Dedifferentiated amniotic fluid mesenchymal stem cell (primary cell): ENCODE results near the gene EHBP1.
"Not testable (repeated sequence)": the region's sequence is repeated elsewhere in the genome, so short reads cannot be mapped to it uniquely, and the experiment has no call there.

ENCODE experiments used
- DNase-seq: peaks from one replicate; pipeline ENCODE4 v3.0.0-alpha.2; 2016; ENCODE audit errors: extremely low spot score

The EHBP1 gene

DNA sequence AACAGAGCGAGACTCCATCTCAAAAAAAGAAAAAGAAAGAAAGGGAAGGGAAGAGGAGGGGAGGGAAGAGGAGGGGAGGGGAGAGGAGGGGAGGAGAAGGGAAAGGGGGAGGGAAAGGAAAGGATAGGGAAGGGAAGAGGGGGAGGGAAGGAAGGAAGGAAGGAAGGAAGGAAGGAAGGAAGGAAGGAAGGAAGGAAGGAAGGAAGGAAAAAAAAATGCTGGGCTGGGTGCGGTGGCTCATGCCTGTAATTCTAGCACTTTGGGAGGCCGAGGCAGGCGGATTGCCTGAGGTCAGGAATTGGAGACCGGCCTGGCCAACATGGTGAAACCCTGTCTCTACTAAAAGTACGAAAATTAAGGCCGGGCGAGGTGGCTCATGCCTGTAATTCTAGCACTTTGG, 314.2 kb downstream of the EHBP1 start:
- DNase-seq: not testable (repeated sequence)

DNA sequence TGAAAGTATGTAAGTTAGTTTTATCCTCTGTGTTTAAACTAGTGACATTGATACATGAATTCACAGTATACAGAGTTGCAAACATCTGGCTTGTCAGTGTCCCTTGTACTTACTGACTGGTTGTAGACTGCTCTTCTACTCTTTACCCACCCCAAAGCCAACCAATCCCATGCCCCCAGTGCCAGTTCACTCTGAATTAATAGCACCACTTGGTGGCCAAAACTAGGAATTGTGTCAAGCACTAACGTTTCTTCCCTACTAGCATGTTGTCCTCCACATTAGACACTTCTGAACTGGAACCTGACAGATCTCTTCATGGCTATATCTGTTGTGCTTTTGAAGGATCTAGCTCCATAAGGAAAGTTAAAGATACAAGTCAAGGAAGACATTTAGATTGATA, 317.9 kb downstream of the EHBP1 start:
- peak; percentile 17 for DNase-seq

DNA sequence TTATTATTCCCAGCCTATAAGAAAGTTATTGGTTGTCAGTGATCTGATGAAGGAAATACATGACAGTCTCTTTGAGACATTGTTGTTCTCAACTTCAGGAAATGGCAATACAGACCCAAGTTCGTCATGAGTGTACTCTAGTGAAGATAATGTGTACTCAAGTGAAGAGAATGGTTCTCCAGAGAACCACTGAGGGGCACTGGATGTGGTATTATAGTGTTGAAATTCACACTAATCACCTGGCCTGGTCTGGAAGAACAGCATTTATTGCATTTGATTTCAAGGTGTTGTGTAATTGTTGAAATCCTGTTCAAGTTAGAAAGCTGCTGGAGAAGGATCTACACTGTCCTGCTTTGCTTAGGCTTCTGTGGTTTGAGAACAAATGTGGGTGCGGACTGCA, 321.7 kb downstream of the EHBP1 start:
- no peak for DNase-seq

DNA sequence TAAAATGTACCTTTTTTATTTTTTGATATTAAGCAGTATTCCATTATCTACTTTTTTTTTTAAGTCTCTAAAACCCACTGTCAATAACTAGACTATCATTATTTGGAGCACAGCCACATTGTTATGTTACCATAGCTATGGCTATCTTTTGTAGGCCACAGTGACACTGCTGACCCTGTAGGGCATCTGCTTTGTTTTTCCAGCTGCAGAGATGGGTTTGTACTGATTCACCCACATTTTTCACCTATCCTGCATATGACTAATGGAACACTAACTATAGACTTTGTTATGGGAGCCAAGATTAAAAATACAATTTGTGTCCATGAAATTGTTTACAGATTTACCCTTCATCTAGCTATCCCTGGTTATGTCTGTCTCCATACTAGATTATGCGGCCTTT, 323.5 kb downstream of the EHBP1 start:
- no peak for DNase-seq

DNA sequence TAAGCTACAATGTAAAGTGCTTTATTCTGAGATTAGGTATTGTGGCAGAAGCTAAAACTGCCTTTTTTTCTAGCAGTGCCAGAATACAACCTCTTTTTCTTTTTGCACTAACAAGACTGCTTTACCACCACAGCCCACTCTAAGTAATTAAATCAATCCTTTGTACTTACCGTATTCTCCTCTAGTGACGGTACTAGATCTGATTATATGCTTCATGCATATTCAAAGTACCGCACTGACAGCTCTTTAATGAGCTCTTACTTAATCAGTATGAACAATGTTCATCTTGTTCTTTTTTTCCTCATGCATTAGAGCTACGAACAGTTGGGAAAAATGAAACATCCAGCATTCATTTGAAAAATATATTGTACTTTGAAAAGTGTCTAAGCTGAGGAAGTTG, 329.0 kb downstream of the EHBP1 start:
- no peak for DNase-seq

DNA sequence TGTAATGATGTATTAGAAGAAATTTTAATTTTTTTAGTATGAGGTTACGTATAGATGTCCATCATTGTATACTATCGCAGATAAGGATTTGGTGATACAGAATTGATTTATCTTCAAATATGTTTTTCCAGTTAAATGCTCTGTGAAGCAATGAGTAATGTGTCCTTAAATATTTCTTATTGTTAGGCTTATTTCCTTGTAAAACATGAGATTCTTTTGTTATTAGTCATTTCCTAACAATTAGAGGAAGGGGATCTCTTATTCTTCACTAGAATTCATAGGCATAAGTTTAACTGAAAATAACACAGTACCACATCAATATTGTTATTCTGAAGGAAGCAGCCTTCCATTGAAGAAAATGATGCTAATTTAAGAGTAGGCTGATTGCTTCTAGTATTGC, 329.7 kb downstream of the EHBP1 start:
- no peak for DNase-seq

DNA sequence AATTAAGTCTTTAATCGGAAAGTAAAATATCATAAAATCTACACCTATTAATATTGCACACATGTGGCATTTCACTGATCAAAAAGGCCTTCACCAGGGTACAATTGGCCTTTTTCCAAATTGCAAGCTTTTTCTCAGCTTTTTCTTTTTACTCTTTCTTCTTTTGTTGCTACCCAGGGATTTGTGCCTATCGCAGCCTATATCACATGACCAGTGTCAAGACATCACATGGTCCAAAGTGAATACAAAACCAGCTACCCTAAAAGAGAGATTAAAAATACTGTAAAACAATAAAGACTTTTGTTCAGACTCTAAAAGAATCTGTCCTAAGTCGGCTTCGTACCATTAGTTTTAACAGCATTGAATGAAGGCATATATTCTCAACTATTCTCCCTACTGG, 330.1 kb downstream of the EHBP1 start:
- no peak for DNase-seq

DNA sequence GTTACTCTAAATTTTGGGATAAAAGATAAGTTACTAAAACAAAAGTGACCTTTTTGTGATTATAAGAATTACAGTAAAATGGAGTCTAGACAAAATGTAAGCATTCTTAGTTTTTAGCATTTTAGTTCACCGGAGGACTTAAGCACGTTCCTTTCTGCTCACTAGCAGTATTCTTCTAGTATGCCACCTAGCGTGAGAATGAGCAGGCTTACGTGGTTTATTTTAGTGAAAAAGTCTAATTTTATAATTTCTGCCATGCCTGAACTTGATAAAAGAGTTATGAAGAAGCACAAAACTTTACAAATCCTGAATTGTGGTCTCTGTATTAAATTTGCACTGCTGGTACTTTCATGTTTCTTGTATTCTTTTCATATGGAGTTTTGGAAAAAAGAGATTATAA, 332.5 kb downstream of the EHBP1 start:
- no peak for DNase-seq

DNA sequence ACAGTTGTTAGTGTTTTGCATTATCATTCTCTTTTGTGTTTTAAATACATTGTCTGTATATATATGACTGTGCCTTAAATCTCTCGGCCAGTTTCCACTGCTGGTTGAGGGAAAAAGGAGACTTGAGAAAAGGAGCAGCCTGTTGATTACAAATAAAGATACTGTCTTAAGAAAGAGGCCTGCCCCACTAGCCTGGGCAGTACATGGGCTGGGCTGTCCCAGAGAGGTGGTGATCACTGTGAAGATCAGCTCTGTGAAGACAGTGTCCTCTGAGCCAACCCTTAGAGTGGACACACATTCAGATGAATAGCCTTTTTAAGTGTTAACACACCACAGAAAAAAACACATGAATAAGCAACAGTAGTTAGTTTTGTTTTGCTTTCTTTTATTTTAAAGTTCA, 335.1 kb downstream of the EHBP1 start:
- DNase-seq: no peak

DNA sequence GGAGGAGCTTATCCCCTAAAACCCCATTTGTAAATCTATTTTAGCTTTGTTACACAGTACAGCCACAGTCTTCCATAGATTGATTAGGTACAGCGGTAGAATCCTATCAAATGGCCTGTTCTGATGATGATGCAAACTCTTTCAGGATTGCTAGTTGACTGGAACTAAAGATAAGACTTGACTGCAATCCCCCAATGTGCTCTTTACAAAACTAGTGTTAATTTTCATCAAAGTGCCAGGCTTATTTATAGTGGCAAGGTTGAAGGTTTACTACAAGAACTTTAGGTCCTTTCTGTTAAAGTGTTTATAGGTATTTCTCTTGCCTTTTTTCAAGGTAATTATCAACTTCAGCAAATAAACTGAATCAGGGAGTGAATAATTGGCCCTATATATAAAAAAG, 336.1 kb downstream of the EHBP1 start:
- DNase-seq: no peak

DNA sequence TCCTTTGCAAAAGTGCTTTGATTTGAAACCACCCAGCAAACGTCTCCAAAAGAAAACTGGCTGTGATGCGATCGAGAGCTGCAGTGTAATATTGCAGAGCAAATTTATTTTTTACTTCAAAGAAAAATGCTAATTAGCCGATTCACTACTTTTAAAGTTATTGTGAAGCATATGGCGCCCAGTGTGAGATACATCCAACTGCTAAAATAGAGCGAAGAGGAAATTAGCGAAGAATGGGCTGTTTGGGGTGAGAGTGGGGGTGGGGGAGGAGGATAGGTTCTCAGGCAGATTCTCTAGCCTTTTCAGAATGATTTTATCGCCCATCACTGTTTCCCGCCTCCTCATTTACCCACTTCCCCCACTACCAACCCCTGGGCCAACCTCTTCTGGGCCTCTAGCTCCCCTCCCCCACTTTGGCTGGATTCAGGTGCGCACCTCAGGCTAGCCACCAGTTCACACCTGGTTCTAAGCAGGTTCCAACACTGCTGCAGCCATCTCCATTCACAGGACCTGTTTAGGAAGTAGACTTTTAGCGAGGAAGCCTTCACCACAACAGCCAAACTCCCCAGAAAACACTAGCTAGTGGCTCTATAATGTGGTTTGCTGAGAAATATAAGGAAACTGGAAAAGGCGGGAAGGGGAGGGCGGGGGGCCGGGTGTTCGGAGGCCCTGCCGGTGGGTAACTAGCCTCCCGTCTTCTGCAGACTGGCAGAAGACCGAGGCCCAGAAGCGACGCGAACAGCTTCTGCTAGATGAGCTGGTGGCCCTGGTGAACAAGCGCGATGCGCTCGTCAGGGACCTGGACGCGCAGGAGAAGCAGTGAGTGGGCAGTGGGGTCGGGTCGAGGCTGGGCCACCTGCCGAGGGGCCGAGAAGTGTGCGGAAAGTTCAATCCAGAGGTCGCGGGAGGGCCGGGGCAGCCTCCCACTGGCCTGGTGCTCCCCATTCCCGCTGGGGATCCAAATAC, 339.1 kb downstream of the EHBP1 start:
- DNase-seq: no peak

DNA sequence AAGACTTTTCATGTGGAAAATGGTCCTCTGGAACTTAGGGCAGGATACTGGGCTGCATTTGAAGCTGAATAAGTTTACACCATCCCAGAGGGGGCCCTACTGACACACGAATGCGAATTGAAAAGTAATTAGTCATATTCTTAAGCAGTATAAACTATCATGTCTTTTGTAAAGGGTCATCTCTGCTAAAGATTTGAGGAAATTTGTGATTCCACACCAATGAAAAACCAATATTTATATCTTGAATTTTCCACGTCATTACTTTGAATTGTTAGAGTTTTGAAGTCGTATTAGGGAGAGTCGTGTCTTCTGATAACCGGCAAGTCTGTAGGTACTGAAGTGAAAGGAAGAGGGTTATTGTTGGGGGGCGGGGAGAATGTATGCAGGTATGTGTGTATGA, 341.0 kb downstream of the EHBP1 start:
- DNase-seq: no peak

DNA sequence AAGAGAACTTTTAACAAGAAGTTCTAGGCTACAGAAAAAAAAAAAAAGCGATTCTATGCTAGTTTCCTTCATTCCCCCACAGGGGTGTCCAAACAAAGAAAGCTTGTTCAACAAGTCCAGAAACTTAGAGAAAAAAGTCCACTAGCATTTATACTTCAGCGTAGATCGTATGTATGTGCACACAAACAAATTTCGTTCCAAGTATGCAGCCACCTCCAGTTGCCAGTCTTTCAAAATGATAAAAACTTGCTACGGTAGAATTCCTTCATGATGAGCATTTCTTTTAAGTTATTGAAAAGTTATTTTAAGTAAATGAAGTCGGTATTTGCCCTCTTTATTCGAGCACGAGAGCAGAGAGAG, 341.4 kb downstream of the EHBP1 start:
- no peak for DNase-seq

DNA sequence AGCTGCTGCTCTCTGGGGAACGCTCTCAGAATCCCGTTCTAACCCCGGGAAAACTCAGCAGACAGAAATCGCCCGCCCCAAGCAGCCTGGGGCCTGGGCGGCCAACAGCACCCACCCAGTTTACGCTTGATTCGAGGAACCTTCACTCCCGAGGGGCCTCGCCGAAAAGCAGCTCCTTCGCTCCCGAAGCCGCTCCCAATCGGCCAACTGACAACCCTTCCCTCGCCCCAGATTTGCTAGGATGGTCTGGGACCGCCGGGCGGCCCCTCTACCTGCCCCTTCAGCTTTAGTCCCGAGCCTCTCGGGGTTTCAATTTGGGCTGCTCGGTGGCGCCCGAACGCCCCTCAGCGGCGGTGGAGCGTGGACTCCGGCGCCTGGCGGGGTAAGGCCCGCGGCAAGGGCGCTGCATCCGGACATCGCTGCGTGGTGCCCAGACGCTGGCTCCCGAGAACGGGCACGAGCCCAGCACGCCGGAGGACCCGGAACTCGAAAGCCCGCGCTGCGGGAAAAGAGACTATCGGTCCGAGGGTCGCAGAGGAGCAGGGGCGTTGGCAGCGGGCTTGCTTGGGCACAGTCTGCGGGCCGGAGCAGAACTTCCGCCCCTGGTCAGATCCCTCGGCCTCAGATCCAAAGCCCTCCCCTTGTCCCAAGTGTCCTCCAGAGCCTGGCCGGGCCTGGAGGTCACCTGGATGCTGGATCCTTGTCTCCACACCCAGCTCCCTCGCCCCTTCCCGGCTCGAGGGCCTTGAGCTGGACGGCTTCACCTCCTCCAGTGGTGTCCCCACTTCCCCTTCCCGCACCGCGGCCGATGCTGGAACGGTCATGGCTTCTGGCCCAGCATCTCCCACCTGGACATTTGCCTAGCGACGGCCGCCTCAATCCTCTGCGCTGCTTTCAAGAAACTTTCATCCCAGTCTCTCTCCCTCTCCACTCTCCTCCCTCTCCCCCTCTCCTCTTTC, 342.1 kb downstream of the EHBP1 start:
- no peak for DNase-seq

DNA sequence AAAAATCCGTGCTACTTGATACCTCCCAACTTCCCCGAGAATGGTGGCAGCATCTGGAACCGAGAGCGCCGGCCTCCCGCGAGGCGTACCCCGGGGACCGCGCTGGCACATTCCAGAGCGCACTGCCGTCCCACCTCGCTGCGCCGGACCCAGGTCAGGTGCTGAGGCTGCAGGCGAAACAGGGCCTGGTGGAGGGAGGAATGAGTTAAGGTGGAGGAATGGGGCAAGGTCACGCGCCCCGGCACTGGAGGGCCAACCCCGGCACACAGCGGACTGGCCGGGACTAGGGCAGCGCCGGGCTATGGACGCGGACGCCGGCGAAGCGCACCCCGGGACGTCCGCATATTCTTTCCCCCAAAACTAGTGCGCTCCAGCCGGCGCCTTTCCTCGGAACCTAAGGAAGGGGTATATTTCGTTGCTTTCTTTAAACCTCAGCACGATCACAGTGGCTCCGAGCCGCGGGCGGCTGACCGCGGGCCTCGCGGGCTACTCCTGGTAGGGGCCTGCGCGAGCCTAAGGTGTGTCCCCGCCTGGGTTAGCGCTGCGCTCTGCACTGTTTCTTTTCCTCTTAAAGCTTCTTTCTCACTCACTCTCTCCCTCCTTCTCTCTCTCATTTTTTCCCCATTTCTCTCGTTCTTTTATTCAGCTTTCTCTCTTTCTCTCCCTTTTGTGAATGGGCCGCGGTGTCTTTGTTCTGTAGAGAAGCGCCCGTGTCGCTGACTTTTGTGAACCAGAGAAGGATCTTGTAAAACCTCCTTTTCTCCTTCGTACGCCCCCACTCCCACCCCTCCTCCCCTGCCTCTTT, 343.1 kb downstream of the EHBP1 start:
- no peak for DNase-seq

DNA sequence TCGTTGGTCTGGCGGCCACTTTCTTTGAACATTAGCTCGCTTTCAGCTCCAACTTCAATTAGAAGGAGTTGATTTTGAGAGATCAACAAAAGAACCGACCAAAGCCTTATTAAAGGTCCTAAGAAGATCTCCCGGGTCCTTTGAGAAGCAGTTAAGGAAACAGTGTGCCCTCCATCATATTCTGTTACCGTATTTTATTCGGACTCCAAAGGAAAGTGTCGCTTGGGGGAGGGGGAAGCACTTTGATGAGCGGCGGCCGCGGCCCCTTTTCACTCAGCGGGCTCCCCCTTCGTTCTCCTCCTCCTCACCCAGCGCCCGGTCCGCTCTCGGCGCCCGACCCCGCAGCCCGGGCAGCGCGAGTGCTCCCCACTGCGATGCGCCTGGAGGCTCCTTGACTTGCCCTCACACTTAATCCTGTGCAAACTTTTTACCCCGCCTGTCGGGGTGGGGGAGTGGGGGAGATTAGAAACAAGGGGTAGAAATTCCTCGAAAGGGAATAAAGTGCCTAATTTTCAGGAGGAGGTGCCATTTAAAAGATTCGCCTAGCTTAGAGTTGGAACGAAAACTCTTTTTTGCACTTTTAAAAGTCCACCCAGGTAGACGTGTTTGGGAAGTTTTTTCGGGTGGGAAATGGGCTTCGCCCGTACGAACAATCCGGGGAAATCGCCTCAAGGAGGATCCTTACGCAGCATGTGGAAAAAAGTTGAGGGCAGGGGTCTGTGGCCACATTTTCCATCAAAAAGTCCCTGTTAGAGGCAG, 343.9 kb downstream of the EHBP1 start:
- no peak for DNase-seq

DNA sequence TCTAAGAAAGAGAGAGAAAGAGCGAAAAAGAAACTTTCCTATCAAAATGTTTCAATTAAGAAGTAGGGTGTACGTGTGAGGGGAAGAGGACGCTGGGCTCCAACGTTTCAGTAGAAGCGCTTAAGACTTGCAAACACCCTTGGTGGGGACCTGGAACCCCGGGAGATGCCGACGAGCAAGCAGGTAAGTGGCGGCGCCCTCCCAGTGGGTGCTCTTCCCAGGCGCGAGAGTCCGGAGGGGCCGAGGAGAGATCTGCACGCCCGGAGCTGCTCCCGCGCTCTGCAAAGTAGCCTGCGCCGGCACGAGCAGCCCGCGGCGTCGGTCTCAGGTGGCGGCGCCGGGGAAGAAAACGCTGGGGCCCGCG, 344.4 kb downstream of the EHBP1 start:
- DNase-seq: no peak

DNA sequence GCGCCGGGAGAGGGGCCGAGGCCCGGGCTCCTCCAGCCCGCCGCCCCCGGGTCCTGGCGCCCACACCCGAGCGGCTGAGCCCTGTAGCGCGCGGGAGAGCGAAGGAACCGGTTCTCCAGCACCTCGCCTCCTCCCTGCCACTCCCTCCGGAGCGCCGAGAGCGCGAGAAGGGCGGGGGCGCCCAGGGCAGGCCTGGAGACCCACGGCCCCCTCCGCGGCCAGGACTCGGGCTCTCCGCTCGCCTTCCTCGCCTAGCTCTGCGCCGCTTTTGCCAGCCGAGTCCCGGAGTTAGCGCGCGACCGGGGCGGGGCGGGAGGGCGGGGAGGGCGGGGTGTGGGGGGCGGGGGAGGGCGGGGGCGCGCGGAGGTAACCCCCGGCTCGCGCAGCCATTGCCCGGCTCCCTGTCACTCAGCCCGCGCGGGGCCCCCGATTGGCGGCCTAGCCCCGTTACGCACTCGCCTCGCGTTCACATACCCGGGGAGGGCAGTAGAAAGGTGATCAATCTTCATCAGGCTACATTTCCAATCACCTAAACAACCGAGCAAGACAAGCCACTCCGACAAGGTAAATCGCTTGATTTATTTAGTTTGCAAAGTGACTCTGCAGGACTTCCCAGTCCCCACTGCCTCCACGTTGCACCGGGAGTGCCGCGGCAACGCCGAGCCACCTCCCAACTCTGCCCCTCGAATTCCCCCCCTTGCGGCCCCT, 345.0 kb downstream of the EHBP1 start, which contains the start of gene OTX1:
OTX1 (plus strand) TSS at position 497 of the 708 bp plus-strand sequence. CDS start 2,161 bp downstream, outside the sequence.
- DNase-seq: no peak

DNA sequence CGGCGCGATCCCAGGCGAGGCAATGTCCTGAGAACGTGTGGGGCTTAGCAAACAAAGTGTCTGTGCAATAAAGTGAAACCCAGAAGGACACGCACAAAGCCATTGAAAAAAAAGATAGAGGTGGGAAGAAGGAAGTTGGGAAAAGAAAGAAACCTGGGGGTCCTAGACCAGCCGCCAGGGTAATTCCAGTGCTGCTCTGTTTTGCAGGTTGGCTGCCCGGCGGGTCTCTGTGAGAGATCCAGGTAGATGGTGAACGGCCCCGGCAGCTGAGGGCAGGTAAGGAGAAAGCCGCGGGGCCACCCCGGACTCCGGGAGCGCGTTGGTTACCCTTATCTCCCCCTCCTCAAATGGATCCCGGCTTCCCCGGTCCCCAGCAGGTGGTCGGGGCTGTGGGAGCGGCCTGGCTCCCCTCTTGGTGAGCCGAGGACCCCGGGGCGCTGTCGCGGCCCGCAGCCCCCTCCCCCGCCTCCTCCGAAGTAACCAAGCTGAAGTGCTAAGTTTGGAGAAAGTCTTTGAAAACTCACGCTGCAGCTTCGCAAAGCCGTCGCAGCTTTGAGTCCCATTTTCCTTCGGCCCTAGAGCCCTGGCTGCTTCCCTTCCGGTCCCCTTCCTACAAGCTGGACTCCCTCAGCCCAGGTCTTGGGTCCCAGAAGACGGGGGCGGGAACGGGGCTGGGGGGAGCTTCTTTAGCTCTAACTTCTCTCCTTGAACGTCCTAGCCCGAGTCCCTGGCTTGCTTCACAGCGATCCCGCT, 345.7 kb downstream of the EHBP1 start:
- peak; percentile 22 for DNase-seq
